A549 (cell line): ENCODE data around the gene FBH1. TPM values are rescaled to one million over a fixed set of nuclear protein-coding genes. Genes with fewer than 3 reads are reported as not detected.

Source experiments
- ATAC-seq, 2 experiments: fragments of 200-7000 bp in 1 of 2; fragments of >200 bp in 1 of 2; cut with Nextera tagmentation in 1 of 2; cut with Tn5 transposase in 1 of 2; 3 replicates each; pipeline versions ENCODE4 v1.8.0 to v1.9.1; 2018 to 2020; ENCODE audit warnings: mild to moderate bottlenecking in 1 of 2, moderate library complexity in 1 of 2
- CTCF ChIA-PET: fragments of 300-600 bp; sonication (Branson Sonifier 250); formaldehyde crosslinking; extraction: SDS; loops from one replicate; lab custom pipeline; 2021; ENCODE audit warnings: antibody characterized with exemption, inconsistent platforms; lab: Yijun Ruan, JAX
- POLR2A ChIA-PET: fragments of 350-600 bp; formaldehyde crosslinking; extraction: SDS; loops from one replicate; lab custom pipeline; 2021; ENCODE audit warnings: antibody characterized with exemption, inconsistent platforms; lab: Yijun Ruan, JAX
- DNase-seq, 2 experiments: peaks; one replicate each; pipeline versions ENCODE4 v3.0.0 to v3.0.0-alpha.2; 2011 to 2016; ENCODE audit warnings: low read depth in 1 of 2, low spot score in 1 of 2
- FAIRE-seq: peaks from 2 replicates; lab custom pipeline; 2011; peaks lifted over from hg19 to GRCh38; lab: Jason Lieb, UNC
- H3K27ac ChIP-seq, 2 experiments: fragments of >200 bp; sonication (Bioruptor Twin); formaldehyde crosslinking; 3 replicates each; pipeline ENCODE4 v1.5.1; 2016 to 2017
- H3K4me1 ChIP-seq: fragments of >200 bp; sonication (Bioruptor Twin); formaldehyde crosslinking; 3 replicates; pipeline ENCODE4 v1.6.1; 2016
- H3K4me2 ChIP-seq: fragments of >200 bp; sonication (Bioruptor Twin); formaldehyde crosslinking; 3 replicates; pipeline ENCODE4 v1.6.1; 2016
- H3K4me3 ChIP-seq: fragments of >200 bp; sonication (Bioruptor Twin); formaldehyde crosslinking; 3 replicates; pipeline ENCODE4 v1.5.1; 2016
- H3K9me3 ChIP-seq: fragments of >200 bp; sonication (Bioruptor Twin); formaldehyde crosslinking; 3 replicates; pipeline ENCODE4 v1.6.1; 2016
- ATOH8 ChIP-seq: fragments of 250-450 bp; sonication (Bioruptor Pico); IDR thresholded peaks from 2 replicates; pipeline ENCODE4 v1.5.0; 2020; ENCODE audit warnings: low read depth, mild to moderate bottlenecking, moderate library complexity
- BCL3 ChIP-seq: fragments of >200 bp; sonication (Bioruptor Twin); formaldehyde crosslinking; IDR thresholded peaks from 3 replicates; pipeline ENCODE4 v1.6.1; 2016
- CBX8 ChIP-seq: fragments of 200-600 bp; sonication (generic); IDR thresholded peaks from 2 replicates; pipeline ENCODE4 v1.6.1; 2016
- CHD2 ChIP-seq: fragments of 150-350 bp; IDR thresholded peaks from 2 replicates; pipeline ENCODE4 v1.6.1; 2014; ENCODE audit warnings: low read length; ENCODE audit not compliant: partially characterized antibody
- EHF ChIP-seq: fragments of 250-450 bp; sonication (Bioruptor Pico); IDR thresholded peaks from 2 replicates; pipeline ENCODE4 v1.5.0; 2020; ENCODE audit warnings: mild to moderate bottlenecking
- ELK1 ChIP-seq: fragments of 150-350 bp; IDR thresholded peaks from 2 replicates; pipeline ENCODE4 v1.6.1; 2014; ENCODE audit warnings: low read depth, mild to moderate bottlenecking, low read length
- FOXS1 ChIP-seq: fragments of 250-450 bp; sonication (Bioruptor Pico); IDR thresholded peaks from 2 replicates; pipeline ENCODE4 v1.5.0; 2020; ENCODE audit warnings: mild to moderate bottlenecking, moderate library complexity
- HDAC2 ChIP-seq: fragments of 200-600 bp; sonication (generic); IDR thresholded peaks from 2 replicates; pipeline ENCODE4 v1.6.1; 2016
- HES2 ChIP-seq: fragments of >200 bp; sonication (Bioruptor Twin); formaldehyde crosslinking; IDR thresholded peaks from 2 replicates; pipeline ENCODE4 v1.6.1; 2016
- HEYL ChIP-seq: fragments of 250-450 bp; sonication (Bioruptor Pico); IDR thresholded peaks from 2 replicates; pipeline ENCODE4 v1.8.0; 2021; ENCODE audit warnings: mild to moderate bottlenecking, moderate library complexity
- HOXB5 ChIP-seq: fragments of 250-450 bp; sonication (Bioruptor Pico); IDR thresholded peaks from 2 replicates; pipeline ENCODE4 v1.5.0; 2020; ENCODE audit warnings: mild to moderate bottlenecking, moderate library complexity
- JUNB ChIP-seq: fragments of >200 bp; sonication (Bioruptor Twin); formaldehyde crosslinking; IDR thresholded peaks from 2 replicates; pipeline ENCODE4 v1.6.1; 2016
- KDM5A ChIP-seq: fragments of 200-600 bp; sonication (generic); IDR thresholded peaks from 2 replicates; pipeline ENCODE4 v1.6.1; 2016; ENCODE audit warnings: antibody characterized with exemption, mild to moderate bottlenecking
- MAZ ChIP-seq: fragments of 150-350 bp; IDR thresholded peaks from 2 replicates; pipeline ENCODE4 v1.6.1; 2014; ENCODE audit warnings: antibody characterized with exemption, low read depth, low read length, borderline replicate concordance
- MYC ChIP-seq: IDR thresholded peaks from 2 replicates; pipeline ENCODE4 v1.6.1; 2012; ENCODE audit warnings: mild to moderate bottlenecking, inconsistent platforms, low read length, improper control_type of control experiment, borderline replicate concordance
- NPAS2 ChIP-seq: fragments of 250-450 bp; sonication (Bioruptor Pico); IDR thresholded peaks from 2 replicates; pipeline ENCODE4 v1.8.0; 2022; ENCODE audit warnings: mild to moderate bottlenecking, moderate library complexity, borderline replicate concordance
- NR3C1 ChIP-seq: fragments of >200 bp; sonication (Bioruptor Twin); formaldehyde crosslinking; IDR thresholded peaks from 3 replicates; pipeline ENCODE4 v1.6.1; 2017
- PBX3 ChIP-seq: IDR thresholded peaks from 2 replicates; pipeline ENCODE4 v1.6.1; 2012
- RAD21 ChIP-seq, 2 experiments: fragments of >200 bp in 1 of 2; sonication (Bioruptor Twin) in 1 of 2; formaldehyde crosslinking in 1 of 2; IDR thresholded peaks in 1 of 2; conservative IDR thresholded peaks in 1 of 2; 2 replicates in 1 of 2; 3 replicates in 1 of 2; pipeline ENCODE4 v1.6.1; 2012 to 2018; ENCODE audit warnings: inconsistent platforms in 1 of 2
- ZC3H11A ChIP-seq: fragments of 450-650 bp; IDR thresholded peaks from 2 replicates; pipeline ENCODE4 v1.6.1; 2014; ENCODE audit warnings: antibody characterized with exemption, mild to moderate bottlenecking
- ZNF302 ChIP-seq: fragments of 250-450 bp; sonication (Bioruptor Pico); IDR thresholded peaks from 2 replicates; pipeline ENCODE4 v1.9.0; 2021; ENCODE audit warnings: inconsistent platforms, mild to moderate bottlenecking, moderate library complexity
- ZSCAN20 ChIP-seq: fragments of 250-450 bp; sonication (Bioruptor Pico); IDR thresholded peaks from 2 replicates; pipeline ENCODE4 v1.8.0; 2022; ENCODE audit warnings: mild to moderate bottlenecking, moderate library complexity
- WGBS: methylation state at CpG from one replicate; pipeline ENCODE4 v1.1.6; 2017; ENCODE audit errors: missing lambda C conversion rate; 5-methylcytosine and 5-hydroxymethylcytosine counted together
- polyA plus RNA-seq, 4 experiments: library from polyadenylated mRNA; depleted of rRNA in 3 of 4; stranded (reverse); fragments of >200 nt; fragmentation: RNase III in 1 of 4; extraction: RNeasy Plus Mini Kit Qiagen cat#74134 plus additional on column Dnase treatment in 1 of 4; gene quantifications; 2 replicates in 3 of 4; 3 replicates in 1 of 4; pipeline ENCODE4 v1.2.3, GENCODE V29; 2011 to 2017

FBH1 gene
- polyA plus RNA-seq, 2 of the 4 experiments (the other 2 are of a cell fraction): 43.9 to 56.5 TPM

- TF ChIP-seq PBX3 (no peak), CBX8 (no peak)
Measured at GRCh38 chr10:5942474-5942873, 52.4 kb downstream of the FBH1 start (continued).

GRCh38 chr10:5943536-5943935, 53.5 kb downstream of the FBH1 start:
- no peak for DNase-seq
- H3K27ac ChIP-seq: no peak overlapping the region
- H3K4me2 ChIP-seq: no peak overlapping the region
- 85% methylated on average over 11 of the region's 15 CpGs for WGBS
- TF ChIP-seq NPAS2: no peak
- TF ChIP-seq ATOH8 (CRISPR knock-in tag): no peak
- no peak for TF ChIP-seq RAD21 (conservative IDR thresholded peaks at IDR 0.05 in 1 of 2, IDR thresholded peaks at IDR 0.05 in 1 of 2)
- no peak for TF ChIP-seq FOXS1 (CRISPR knock-in tag)
- no peak for TF ChIP-seq HES2
- no peak for TF ChIP-seq MAZ
- no peak for TF ChIP-seq BCL3
- TF ChIP-seq ZC3H11A: no peak
- TF ChIP-seq KDM5A: no peak
- no peak for TF ChIP-seq EHF (CRISPR knock-in tag)
- no peak for TF ChIP-seq JUNB
- TF ChIP-seq HEYL (CRISPR knock-in tag): no peak
- TF ChIP-seq MYC: no peak
- TF ChIP-seq ZSCAN20 (CRISPR knock-in tag): no peak
- TF ChIP-seq HDAC2: no peak
- TF ChIP-seq ZNF302 (CRISPR knock-in tag): no peak
- no peak for TF ChIP-seq CHD2
- no peak for TF ChIP-seq ELK1
- no peak for TF ChIP-seq HOXB5 (CRISPR knock-in tag)
- TF ChIP-seq NR3C1: no peak
- TF ChIP-seq, all 56 proteins: peak for 0
- ChIA-PET POLR2A (no interaction called here), CTCF (interaction anchor here (0.8 to 1.3 kb wide), 2 partner anchors 33 to 144 kb away, joined by 3 read pairs; partner anchors contain the start of gene IL15RA)
- Histone ChIP-seq H3K4me1 (peaks cover 14% of the 10 kb centered on the region; the same call in 2 of the 3 replicates), H3K4me3 (no peak overlapping the region), H3K9me3 (no peaks in the 10 kb centered on the region)
- FAIRE-seq: no peak
- no peak; a peak in 1 of 6 replicates for ATAC-seq
